Right renal pelvis (tissue), 4 donors: Measurements from ENCODE around the gene MPPE1. TPM values are rescaled to one million over a fixed set of nuclear protein-coding genes. Genes with fewer than 3 reads are reported as not detected.

ENCODE experiments used
- polyA plus RNA-seq, 4 donors: library from polyadenylated mRNA; unstranded; fragments of 120-200 nt; gene quantifications; one replicate each; pipeline ENCODE4 v1.2.1, GENCODE V29; 2013; ENCODE audit not compliant: insufficient read length in 4 of 4

MPPE1 gene
- polyA plus RNA-seq, 4 donors: 40.6 to 51.9 (median 43.8) TPM

Other genes with a start within 250 kb of the MPPE1 start
- gene GNAL, start 219.1 kb downstream of the MPPE1 start, polyA plus RNA-seq: 1 to 10 TPM; 3.3 to 5.1 (median 4.0) TPM
- 10 to 100 TPM; 50.5 to 54.8 (median 53.7) TPM for gene CHMP1B, start 56.9 kb downstream of the MPPE1 start, polyA plus RNA-seq
- gene IMPA2, start 73.2 kb upstream of the MPPE1 start, polyA plus RNA-seq: 100 to 1,000 TPM in 2 of 4 donors, 10 to 100 TPM in 2; 79.2 to 124 (median 94.7) TPM
- gene ANKRD62, start 185.5 kb upstream of the MPPE1 start, polyA plus RNA-seq: under 1 TPM; 0.05 to 0.20 (median 0.08) TPM